HG03469 (cell line): ENCODE results near the gene GAS2L1.

Source experiments
- ATAC-seq: cut with Tn5 transposase; IDR thresholded peaks from one replicate; pipeline ENCODE4 v1.9.1; 2021; ENCODE audit warnings: mild to moderate bottlenecking, moderate library complexity, moderate number of reproducible peaks; ENCODE audit not compliant: unreplicated experiment

The GAS2L1 gene

GRCh38 chr22:29325785-29326315, 19.4 kb downstream of the GAS2L1 start:
- ATAC-seq = no peak

DNA sequence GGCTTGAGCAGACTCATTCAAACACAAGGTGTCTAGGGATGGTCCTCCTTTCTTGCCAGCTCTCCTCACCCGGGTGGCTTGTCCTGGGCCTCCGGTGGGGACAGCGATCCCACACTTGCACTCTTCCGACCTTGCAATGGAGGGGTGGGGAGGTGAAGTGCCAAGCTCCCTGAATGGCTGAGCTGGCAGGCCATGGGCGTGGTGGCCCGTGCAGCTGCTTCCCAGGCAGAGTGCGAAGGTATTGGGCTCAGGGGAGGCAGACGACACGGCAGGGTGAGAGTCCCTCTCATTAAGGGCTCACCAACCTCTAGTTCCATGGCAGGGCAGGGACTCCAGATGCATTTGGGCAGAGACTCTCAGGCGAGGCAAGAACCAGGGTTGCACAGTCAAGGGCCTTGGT, 20.0 kb downstream of the GAS2L1 start:
- ATAC-seq = no peak

DNA sequence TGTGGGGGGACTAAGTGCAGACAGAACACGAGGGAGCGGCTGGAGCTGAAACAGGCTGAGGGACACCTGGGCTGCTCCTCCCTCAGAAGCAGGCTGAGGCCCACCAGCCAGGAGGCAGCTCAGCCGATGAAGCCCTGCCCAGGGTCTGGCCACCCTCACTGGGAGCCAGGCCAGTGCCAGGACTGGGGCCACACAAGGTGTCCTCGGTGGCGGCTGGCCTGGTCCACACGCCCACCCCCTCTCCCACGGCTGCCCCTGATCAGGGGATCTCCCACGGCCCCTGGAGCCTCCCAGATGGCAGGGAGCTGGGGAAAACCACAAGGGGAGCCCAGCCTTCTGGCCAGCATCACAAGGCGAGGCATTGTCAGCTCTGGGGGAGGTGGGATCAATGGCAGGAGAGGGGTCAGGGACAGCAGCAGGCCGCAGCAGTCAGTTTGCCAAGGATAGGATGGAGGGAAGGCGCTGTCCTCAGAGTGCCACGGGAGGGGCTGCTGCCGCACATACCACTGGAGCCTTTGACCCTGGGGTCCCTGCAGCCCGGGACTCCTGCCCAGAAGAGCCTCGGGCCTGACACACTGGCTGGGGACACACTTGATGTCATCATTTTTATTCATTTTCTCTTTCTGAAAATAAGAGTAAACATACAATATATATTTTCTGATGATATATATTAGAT, 20.8 kb downstream of the GAS2L1 start:
- ATAC-seq = no peak

DNA sequence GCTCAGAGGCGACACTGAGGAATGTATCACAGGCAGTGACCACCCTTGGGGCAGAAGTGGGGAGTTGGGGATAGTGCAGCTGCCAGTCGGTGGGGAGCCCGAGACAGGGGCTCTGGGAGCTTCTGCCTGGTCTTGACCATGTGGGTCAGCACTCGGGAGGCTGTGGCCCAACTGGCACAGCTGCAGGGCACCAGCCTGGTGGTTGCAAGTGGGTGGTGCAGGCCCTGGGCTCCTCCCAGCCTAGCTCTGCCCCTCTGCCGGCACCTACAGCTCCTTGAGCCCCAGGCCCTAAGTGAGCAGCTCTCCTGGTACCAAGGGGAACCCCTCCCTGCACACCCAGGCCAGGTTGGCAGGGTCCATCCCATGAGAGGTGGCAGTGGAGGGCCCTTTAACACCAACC, 21.6 kb downstream of the GAS2L1 start:
- ATAC-seq = no peak

GRCh38 chr22:29328566-29329500, 22.4 kb downstream of the GAS2L1 start:
- no peak for ATAC-seq

- no peak for ATAC-seq
These were observed 23.1 kb downstream of the GAS2L1 start for GRCh38 chr22:29329581-29329980.

GRCh38 chr22:29330291-29330690, 23.8 kb downstream of the GAS2L1 start:
- no peak for ATAC-seq

- ATAC-seq = no peak
These were observed 24.3 kb downstream of the GAS2L1 start for GRCh38 chr22:29330753-29331152.

DNA sequence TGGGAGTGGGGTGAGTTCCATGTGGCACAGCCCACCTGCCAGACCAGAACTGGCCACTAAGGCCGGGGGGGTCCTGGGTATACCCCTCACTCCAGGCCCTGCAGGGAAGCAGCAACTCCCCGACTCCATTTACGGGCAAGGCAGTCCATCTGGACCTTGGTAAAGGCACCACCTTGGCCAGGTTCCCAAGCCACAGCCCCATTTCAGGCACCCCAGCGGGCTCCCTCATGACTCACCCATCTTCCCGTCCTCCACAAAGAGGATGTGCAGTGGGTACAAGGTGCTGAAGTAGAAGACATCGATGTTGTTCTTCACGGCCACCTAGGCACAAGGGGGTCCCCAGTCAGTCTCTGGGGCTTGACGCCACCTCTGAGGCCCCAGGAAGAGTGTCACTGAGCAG, 24.8 kb downstream of the GAS2L1 start:
- ATAC-seq = no peak

GRCh38 chr22:29331658-29332300, 25.3 kb downstream of the GAS2L1 start:
- no peak for ATAC-seq

DNA sequence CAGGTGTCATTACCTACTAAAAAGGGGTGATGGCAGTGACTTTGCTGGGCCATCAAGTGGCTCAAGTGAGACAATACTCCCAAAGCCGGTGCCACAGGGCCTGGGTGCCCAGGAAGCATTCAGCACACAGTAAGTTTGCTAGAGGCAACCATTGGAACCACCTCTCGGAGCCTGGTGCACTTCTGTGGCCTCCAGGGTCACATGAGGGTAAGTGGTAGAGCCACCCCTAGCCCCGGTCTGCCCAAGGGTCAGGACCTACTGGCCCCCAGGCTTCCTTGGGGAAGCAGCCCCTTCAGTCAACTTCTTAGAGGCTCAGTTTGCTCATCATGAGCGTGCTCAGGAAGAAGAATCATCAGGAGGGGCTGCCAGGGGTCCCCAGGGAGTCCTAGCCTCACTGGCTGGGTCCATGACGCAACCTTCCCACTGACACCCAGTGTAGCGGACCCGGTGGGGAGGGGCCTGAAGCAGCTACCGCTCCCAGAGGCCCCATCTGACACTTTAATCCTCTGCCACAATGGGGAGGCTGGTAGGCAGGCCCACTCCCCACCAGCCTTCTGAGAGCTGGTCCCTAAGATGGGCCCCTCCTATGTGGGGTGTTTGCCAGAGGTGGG, 26.5 kb downstream of the GAS2L1 start:
- ATAC-seq = no peak

GRCh38 chr22:29334148-29334547, 27.7 kb downstream of the GAS2L1 start:
- no peak for ATAC-seq

DNA sequence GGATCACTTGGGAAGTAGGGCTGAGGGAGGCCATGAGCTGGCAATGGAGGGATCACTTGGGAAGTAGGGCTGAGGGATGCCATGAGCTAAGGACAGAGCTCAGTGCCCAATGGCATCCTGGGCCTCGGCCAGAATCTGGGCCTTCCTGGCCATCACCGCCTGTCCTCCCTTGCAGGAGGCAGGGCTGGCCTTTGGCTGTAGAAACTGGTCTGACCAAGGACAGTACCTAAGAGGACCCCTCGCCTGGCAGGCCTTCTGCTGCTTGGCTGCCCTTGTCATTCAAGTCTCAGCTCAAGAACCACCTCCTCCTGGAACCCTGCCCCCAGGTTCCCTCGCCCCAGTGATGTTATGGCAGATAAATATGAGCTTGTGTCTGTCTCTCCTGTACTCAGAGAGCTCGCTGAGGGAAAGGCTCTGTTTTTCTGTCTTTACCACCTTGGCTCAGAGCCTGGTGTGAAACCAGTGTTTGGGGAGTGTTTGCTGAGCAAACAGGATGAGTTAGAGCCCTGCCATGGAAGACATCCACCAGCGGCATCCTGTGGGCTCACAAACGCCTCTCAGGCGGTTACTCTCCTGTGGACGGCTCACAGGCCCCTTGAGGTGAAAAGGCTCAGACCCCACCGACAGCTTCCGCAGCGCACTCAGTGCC, 28.4 kb downstream of the GAS2L1 start:
- ATAC-seq = no peak

DNA sequence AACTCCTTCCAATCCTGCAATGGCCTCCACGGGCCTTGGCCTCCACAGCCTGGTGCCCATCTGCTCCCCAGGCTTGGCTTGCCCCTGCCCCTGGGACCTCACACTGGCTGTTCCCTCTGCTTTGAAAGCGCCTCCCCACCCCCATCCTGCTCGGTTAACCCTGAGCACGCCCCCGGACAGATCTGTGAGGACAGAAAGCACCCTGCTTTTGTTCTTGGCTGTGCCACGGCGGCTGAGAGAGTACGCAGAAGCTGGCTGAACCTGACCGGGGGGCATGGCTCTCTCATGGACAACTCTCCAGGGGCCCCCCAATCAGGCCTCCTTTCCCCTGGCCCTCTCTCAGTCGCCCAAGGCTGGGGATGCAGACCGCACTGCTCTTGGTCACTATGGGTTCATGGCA, 29.2 kb downstream of the GAS2L1 start:
- ATAC-seq = no peak

DNA sequence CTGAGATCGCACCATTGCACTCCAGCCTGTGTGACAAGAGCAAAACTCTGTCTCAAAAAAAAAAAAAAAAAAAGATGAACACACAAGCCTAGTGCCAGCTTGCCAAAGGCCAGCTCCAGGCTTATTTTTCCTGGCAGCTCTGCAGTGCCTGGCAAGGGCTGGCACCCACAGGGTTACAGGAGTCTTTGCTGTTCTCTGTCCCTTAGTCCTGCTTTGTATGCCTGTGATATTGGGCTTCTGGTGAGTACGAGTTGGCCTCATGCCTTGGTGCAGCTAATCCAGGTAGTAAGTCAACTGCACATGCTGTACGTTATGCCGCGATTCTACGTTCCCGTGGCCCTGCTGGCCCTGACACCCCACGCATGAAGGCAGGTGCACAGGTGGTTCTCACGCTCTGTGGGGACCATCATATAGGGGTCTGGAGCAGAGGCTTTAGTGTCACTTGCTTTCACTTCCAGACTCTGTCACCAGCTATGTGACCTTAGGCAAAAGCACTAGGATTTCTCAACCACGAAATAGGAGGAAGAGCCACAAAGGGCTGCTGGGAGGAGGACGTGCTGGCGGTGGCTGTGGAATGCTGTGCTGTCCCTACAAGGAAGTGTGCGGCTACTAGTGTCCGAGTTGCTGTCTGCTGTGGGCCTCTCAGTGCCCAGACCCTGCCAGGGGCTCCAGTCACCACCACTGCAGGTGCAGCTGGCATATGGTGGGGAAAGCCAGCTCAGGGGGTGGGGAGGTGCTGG, 30.5 kb downstream of the GAS2L1 start:
- no peak for ATAC-seq

DNA sequence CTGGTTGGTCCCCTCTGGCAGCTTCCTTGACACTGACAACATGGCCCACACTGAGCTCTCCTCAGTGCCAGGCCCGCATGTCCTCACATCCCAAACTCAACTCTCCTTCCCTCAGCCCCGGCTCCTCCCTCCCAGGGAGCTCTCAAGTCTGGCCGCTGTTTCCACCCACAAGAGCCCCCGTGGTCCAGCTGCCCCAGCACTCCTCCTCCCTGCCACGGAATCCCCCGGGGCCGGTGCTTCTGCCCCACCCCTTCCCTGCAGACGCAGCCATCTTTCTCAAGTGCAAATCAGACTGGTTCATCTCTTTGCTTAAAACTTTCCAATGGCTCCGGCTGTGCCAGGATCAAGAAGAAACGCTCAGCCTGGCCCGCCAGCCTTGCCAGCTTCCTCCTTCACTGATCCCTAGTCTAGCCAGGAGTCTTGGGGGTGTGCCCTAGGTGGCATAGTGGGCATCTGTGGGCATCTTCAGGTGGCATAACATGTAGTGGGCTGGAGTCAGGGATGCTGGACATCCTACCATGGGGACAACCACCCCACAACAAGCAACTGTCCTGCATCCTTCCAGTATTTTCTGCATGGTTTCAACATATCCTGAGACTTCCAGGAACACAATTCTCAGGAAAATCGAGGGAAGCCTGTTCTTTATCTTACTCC, 31.3 kb downstream of the GAS2L1 start:
- ATAC-seq = no peak

- no peak for ATAC-seq
These were observed 31.9 kb downstream of the GAS2L1 start for GRCh38 chr22:29338398-29338797.

DNA sequence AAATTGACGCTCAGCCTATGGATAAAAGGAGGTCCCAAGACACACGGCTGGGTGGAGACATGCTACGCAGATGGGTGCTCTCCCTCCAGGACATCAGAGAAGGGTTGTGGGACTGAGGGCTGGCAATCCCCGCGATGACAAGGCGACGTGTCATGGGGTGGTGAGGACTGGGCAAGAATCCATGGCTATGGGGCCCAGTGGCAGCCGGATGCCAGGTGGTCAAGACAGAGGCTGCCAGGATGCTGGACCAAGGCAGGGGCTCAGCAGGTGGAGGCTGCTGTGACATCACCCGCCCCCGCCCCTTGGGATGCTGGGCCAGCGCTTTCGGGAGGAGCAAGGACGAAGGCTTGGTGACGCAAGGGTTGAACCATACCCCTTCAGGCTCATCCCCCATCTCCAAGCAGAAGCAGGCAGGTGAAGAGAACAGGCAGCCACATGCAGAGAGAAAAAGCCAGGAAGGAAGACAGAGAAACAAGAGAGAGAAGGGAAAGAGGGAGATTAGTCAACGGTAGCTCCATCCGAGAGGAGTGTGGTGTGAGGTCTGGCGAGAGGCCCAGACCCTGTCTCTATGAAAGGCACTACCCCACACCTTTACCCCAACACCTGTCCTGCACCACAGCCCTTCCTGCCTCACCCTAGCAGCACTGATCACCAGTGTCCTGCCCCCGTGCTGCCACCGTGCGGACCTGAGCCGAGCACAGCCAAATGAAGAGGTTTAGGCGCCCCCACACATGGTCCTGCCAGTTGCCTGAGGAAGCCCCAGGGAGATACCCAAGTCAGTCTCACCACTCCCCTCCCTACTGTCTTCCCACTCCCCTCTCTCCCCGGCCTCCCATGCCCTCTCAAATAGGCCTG, 33.2 kb downstream of the GAS2L1 start:
- ATAC-seq = no peak
